Measurements from ENCODE around the gene EML6. TPM values are rescaled to one million over a fixed set of nuclear protein-coding genes. Genes with fewer than 3 reads are reported as not detected.

EML6 gene
- total RNA-seq, 2 donors from 2014 or later, result 0.46 to 10.7 TPM

GRCh38 chr2:54975598-54976492, 252.4 kb downstream of the EML6 start:
- H3K4me1 ChIP-seq (replicated peaks), result peaks cover 22% of the 10 kb centered on the region
- no peak for TF ChIP-seq POLR2AphosphoS5 (IDR thresholded peaks at IDR 0.05)
- TF ChIP-seq POLR2A (IDR thresholded peaks at IDR 0.05), result no peak
- TF ChIP-seq, protein P1, sequence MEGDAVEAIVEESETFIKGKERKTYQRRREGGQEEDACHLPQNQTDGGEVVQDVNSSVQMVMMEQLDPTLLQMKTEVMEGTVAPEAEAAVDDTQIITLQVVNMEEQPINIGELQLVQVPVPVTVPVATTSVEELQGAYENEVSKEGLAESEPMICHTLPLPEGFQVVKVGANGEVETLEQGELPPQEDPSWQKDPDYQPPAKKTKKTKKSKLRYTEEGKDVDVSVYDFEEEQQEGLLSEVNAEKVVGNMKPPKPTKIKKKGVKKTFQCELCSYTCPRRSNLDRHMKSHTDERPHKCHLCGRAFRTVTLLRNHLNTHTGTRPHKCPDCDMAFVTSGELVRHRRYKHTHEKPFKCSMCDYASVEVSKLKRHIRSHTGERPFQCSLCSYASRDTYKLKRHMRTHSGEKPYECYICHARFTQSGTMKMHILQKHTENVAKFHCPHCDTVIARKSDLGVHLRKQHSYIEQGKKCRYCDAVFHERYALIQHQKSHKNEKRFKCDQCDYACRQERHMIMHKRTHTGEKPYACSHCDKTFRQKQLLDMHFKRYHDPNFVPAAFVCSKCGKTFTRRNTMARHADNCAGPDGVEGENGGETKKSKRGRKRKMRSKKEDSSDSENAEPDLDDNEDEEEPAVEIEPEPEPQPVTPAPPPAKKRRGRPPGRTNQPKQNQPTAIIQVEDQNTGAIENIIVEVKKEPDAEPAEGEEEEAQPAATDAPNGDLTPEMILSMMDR (IDR thresholded peaks at IDR 0.05), result no peak
- 76% methylated on average over 4 of the region's 4 CpGs for WGBS
- H3K27me3 ChIP-seq (replicated peaks; ENCODE audit: insufficient read depth), result no peaks in the 10 kb centered on the region
- intact Hi-C loops (cut with DNase I), result no loop called here
- H3K27ac ChIP-seq, result no peak overlapping the region
- H3K36me3 ChIP-seq, result no peaks in the 10 kb centered on the region
- H3K4me3 ChIP-seq, result no peak overlapping the region
- no peaks in the 10 kb centered on the region for H3K9me3 ChIP-seq
- no peak for DNase-seq (ENCODE audit: low spot score)

DNA sequence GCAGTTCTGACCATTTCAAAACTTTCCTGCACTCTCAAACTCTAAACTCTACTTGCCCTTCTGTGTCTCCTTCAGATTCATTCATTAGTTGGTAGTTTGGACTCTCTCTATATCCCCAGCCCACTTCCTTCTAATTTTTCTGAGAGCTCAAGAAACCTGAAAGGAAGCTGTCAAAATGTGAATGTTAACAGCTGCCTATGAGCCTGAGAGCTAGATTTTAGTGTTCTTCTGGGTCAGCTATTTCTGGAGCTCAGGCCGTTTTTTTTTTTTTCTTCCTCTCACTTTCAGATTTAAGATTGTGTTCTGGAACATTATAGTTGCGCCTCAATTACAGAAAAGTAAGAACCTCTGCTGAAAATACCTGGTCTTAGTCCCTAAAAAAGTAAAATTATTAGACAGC, 253.7 kb downstream of the EML6 start:
- intact Hi-C loops (cut with DNase I), result no loop called here
- Histone ChIP-seq H3K36me3 (no peaks in the 10 kb centered on the region), H3K27me3 (replicated peaks; ENCODE audit: insufficient read depth) (no peaks in the 10 kb centered on the region), H3K4me1 (replicated peaks) (peaks cover 22% of the 10 kb centered on the region), H3K9me3 (no peaks in the 10 kb centered on the region), H3K4me3 (no peak overlapping the region), H3K27ac (peak overlapping the region in 1 of 2 donors; percentile 20)
- WGBS, result 51% methylated on average over 2 of the region's 2 CpGs
- TF ChIP-seq POLR2AphosphoS5 (IDR thresholded peaks at IDR 0.05) (no peak), POLR2A (IDR thresholded peaks at IDR 0.05) (no peak)
- TF ChIP-seq, protein P1 (IDR thresholded peaks at IDR 0.05), result no peak
- DNase-seq (ENCODE audit: low spot score), result no peak

DNA sequence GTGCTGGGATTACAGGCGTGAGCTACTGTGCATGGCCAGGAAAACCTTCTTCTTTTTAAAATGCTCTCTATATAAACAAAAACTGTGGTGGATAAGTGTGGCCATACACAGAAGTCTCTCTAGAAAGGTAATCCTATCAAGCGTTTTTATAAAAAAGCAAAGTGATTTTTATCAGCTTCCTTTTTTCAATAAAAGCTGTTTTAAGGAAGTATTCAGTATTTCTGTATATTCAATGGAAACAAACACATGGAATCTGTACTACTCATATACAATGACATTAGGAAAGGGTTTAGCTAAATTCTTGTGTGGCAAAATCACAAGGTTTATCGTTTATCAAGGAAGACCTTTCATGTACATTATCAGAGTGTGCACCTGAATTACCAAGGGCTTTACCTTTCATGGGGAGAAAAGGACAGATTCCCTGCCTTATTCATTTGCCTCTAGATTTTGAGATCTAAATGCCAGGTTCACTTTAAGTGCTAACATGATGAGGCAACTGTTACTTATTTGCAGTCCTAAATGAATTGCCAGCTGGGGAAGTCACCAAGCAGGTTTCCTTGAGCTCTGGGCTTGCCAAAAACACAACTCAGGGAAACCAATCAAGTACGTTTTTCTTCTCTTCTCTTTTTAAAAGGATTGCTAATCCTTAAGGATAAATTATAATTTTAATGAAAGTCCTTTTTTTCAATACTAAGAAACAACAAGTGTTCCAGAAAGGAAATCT, 256.0 kb downstream of the EML6 start:
- no peaks in the 10 kb centered on the region for H3K36me3 ChIP-seq
- peak overlapping the region; percentile 34 to 65 for H3K27ac ChIP-seq
- 26% methylated on average over 4 of the region's 4 CpGs for WGBS
- peaks cover 16% of the 10 kb centered on the region for H3K4me1 ChIP-seq (replicated peaks)
- H3K27me3 ChIP-seq (replicated peaks; ENCODE audit: insufficient read depth), result no peaks in the 10 kb centered on the region
- intact Hi-C loops (cut with DNase I), result no loop called here
- no peak overlapping the region for H3K4me3 ChIP-seq
- TF ChIP-seq, protein P1 (IDR thresholded peaks at IDR 0.05), result no peak
- TF ChIP-seq POLR2A (IDR thresholded peaks at IDR 0.05), result no peak
- peak; percentile 85 for TF ChIP-seq POLR2AphosphoS5 (IDR thresholded peaks at IDR 0.05)
- H3K9me3 ChIP-seq, result no peaks in the 10 kb centered on the region
- DNase-seq (ENCODE audit: low spot score), result peak; percentile 90

GRCh38 chr2:54981385-54981784, 257.9 kb downstream of the EML6 start:
- intact Hi-C loops (cut with DNase I), result no loop called here
- H3K27ac ChIP-seq, result peak overlapping the region; percentile 25 to 65
- WGBS, result 56% methylated on average over 2 of the region's 2 CpGs
- DNase-seq (ENCODE audit: low spot score), result no peak
- no peak overlapping the region for H3K4me3 ChIP-seq
- no peaks in the 10 kb centered on the region for H3K27me3 ChIP-seq (replicated peaks; ENCODE audit: insufficient read depth)
- H3K4me1 ChIP-seq (replicated peaks), result peaks cover 13% of the 10 kb centered on the region
- no peaks in the 10 kb centered on the region for H3K9me3 ChIP-seq
- no peak for TF ChIP-seq POLR2A (IDR thresholded peaks at IDR 0.05)
- TF ChIP-seq, protein P1 (IDR thresholded peaks at IDR 0.05), result no peak
- TF ChIP-seq POLR2AphosphoS5 (IDR thresholded peaks at IDR 0.05), result no peak
- no peaks in the 10 kb centered on the region for H3K36me3 ChIP-seq
